PC-3 (cell line): Measurements from ENCODE around the gene AP2A1.

Source experiments
- CTCF ChIP-seq: fragments of 300-600 bp; sonication (generic); conservative IDR thresholded peaks from 2 replicates; pipeline ENCODE4 v1.5.1; 2017; ENCODE audit warnings: antibody characterized with exemption, low read depth, mild to moderate bottlenecking, low read length
- EZH2 ChIP-seq: fragments of 300-600 bp; sonication (generic); IDR thresholded peaks from one replicate; pipeline ENCODE4 v1.6.1; 2017; ENCODE audit warnings: antibody characterized with exemption, mild to moderate bottlenecking, low read length; ENCODE audit not compliant: unreplicated experiment
- EZH2phosphoT487 ChIP-seq: fragments of 300-600 bp; sonication (generic); IDR thresholded peaks from 2 replicates; pipeline ENCODE4 v1.6.1; 2018; ENCODE audit warnings: mild to moderate bottlenecking, antibody characterized with exemption, low read length, borderline replicate concordance

- no peak for TF ChIP-seq CTCF
- TF ChIP-seq EZH2: no peak
- no peak for TF ChIP-seq EZH2phosphoT487
These were observed 21.8 kb upstream of the AP2A1 start for GRCh38 chr19:49744946-49745381.
